HK-2 (cell line): ENCODE measurements around the gene FAM234B.

ENCODE experiments used
- DNase-seq: peaks from one replicate; pipeline ENCODE4 v3.0.0-alpha.2; 2018; ENCODE audit not compliant: unreplicated experiment

FAM234B gene

GRCh38 chr12:13119826-13120225 lies 75.6 kb downstream of the FAM234B start:
- DNase-seq = no peak

- DNase-seq = no peak
These were observed 76.2 kb downstream of the FAM234B start for GRCh38 chr12:13120413-13120812.

DNA sequence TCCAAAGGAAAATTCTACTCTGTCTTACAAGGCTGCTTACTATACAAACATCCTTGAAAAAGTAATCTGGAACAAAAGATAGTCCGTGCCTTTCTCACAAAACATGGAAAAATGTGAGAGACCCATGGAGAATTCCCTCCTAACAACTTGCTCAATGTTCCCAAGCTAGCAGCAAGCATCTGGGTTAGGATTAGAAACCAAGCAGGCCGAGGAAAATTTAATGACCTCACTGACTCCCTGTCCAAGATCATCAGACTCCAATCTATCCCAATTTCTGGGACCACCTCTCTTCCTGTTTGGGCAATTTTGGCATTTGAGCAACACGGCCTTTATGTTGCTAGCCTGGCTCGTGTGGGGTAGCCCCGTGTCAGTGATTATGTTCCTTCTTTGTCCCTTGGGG lies 77.4 kb downstream of the FAM234B start:
- no peak for DNase-seq

GRCh38 chr12:13124656-13125505 lies 80.7 kb downstream of the FAM234B start:
- no peak for DNase-seq

- no peak for DNase-seq
These were observed 81.8 kb downstream of the FAM234B start for GRCh38 chr12:13125996-13126395.

DNA sequence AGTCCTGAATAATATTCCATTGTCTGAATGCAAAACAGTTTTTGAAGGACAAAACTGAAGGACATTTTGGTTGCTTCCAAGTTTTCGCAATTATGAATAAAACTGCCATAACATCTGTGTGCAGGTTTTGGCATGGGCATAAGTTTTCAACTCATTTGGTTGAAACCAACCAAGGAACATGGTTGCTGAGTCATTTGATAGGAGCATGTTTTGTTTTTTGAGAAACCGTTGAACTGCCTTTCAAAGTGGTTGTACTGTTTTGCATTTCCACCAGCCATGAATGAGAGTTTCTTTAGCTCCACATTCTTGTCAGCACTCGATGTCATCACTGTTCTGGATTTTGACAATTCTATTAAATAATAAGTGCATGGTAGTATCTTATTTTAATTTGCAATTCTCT lies 82.3 kb downstream of the FAM234B start:
- DNase-seq = no peak

DNA sequence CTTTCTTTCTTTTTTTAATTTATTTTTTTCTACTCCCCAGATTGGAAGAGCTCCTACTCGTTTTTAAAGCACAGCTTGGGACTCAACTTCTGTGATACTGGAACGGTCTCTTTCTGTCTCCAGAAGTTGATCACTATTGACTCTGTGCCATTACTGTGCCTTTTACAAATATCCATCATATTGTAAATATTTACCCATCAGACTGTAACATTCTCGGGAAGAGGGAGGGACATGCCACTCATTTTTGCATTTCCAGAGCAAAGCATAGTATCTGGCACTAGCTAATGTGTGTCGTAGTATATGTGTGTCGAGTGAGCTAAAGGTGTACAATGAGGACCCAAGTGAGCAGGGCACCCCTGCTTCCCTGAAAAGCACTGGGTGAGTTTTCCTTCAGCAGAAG lies 83.3 kb downstream of the FAM234B start:
- DNase-seq = no peak

- DNase-seq = no peak
These were observed 84.2 kb downstream of the FAM234B start for GRCh38 chr12:13128291-13128965.

GRCh38 chr12:13130981-13131380 lies 86.8 kb downstream of the FAM234B start:
- no peak for DNase-seq
